ENCODE measurements around the gene MDFIC. TPM values are rescaled to one million over a fixed set of nuclear protein-coding genes. Genes with fewer than 3 reads are reported as not detected.

The MDFIC gene
- total and polyA plus RNA-seq, 2 donors from 2014 or later = 9.8 to 32.9 TPM

DNA sequence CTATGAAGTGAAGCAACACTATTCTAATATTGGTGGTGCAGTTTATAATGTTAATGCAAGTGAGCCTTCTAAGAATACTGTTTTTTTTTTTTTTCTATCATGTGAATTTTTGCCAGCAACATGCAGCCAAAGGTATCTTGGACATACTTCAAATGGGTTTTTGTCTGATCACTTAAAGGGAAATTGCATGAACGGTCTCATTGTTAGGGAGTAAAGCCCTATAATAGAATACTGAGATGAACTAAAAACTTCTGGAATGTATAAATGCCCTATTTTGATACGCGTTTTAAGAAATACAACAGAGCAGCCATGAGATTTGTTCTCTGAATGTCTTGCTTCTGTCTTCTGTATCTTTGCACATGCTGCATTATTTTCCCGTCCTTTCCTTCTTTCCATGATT, 10.5 kb upstream of the MDFIC start:
- no peak for DNase-seq
- H3K27ac ChIP-seq (ENCODE audit: low read depth in 2 of 2, low read length in 2 of 2) = no peak overlapping the region
- H3K4me1 ChIP-seq (ENCODE audit: control insufficient read depth in 2 of 3, insufficient read depth in 2 of 3, low read depth in 1 of 3, low read length in 3 of 3) = no peaks in the 10 kb centered on the region
- no peak for FAIRE-seq
- TF ChIP-seq, protein P1, sequence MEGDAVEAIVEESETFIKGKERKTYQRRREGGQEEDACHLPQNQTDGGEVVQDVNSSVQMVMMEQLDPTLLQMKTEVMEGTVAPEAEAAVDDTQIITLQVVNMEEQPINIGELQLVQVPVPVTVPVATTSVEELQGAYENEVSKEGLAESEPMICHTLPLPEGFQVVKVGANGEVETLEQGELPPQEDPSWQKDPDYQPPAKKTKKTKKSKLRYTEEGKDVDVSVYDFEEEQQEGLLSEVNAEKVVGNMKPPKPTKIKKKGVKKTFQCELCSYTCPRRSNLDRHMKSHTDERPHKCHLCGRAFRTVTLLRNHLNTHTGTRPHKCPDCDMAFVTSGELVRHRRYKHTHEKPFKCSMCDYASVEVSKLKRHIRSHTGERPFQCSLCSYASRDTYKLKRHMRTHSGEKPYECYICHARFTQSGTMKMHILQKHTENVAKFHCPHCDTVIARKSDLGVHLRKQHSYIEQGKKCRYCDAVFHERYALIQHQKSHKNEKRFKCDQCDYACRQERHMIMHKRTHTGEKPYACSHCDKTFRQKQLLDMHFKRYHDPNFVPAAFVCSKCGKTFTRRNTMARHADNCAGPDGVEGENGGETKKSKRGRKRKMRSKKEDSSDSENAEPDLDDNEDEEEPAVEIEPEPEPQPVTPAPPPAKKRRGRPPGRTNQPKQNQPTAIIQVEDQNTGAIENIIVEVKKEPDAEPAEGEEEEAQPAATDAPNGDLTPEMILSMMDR (IDR thresholded peaks at IDR 0.05; ENCODE audit: borderline replicate concordance, extremely low read depth, insufficient read depth) = no peak
- intact Hi-C loops (cut with DNase I) = no loop called here
- no peaks in the 10 kb centered on the region for H3K9me3 ChIP-seq (ENCODE audit: control insufficient read depth in 2 of 3, insufficient read depth in 1 of 3, low read length in 3 of 3)
- no peak overlapping the region for H3K9ac ChIP-seq (ENCODE audit: low read length in 3 of 3)
- H3K4me3 ChIP-seq (ENCODE audit: low read length in 3 of 3) = no peak overlapping the region
- no peaks in the 10 kb centered on the region for H3K36me3 ChIP-seq (ENCODE audit: control insufficient read depth in 2 of 3, insufficient read depth in 3 of 3, low read length in 3 of 3)
- H3K27me3 ChIP-seq (ENCODE audit: control insufficient read depth, insufficient read depth, low read length) = no peaks in the 10 kb centered on the region

DNA sequence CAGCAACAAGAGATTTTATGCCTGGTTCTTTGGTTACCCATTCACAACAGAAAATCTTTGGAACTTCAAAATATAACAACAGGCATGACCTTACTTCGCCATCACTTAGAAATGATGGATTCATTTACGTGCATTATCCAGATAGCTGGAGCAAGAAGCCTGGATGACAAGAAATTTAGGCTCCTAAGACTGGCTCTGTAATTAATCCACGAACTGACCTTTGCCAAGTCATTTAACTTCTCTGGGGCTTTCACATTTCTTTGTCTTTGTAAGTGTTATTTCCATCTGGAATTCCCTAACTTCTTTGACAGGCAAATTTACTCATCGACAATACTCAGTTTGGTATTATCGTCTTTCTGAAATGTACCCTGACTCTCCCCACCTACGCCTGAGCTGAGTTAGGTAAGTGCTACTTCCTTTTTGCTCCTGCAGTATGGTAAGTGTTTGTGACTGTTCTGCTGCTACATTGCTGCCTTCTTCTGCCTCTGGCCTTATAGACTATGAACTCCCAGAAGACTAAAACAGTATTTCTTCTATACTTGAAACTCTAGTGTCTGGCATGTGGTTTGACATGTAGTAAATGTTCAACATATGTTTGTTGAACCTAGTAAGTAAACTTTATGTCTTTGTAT, 5.5 kb upstream of the MDFIC start:
- no peaks in the 10 kb centered on the region for H3K36me3 ChIP-seq (ENCODE audit: control insufficient read depth in 2 of 3, insufficient read depth in 3 of 3, low read length in 3 of 3)
- no peak overlapping the region for H3K27ac ChIP-seq (ENCODE audit: low read depth in 2 of 2, low read length in 2 of 2)
- no peaks in the 10 kb centered on the region for H3K27me3 ChIP-seq (ENCODE audit: control insufficient read depth, insufficient read depth, low read length)
- H3K4me1 ChIP-seq (ENCODE audit: control insufficient read depth in 2 of 3, insufficient read depth in 2 of 3, low read depth in 1 of 3, low read length in 3 of 3) = no peaks in the 10 kb centered on the region
- no peak overlapping the region for H3K4me3 ChIP-seq (ENCODE audit: low read length in 3 of 3)
- no peak for FAIRE-seq
- H3K9ac ChIP-seq (ENCODE audit: low read length in 3 of 3) = no peak overlapping the region
- DNase-seq = no peak
- no peaks in the 10 kb centered on the region for H3K9me3 ChIP-seq (ENCODE audit: control insufficient read depth in 2 of 3, insufficient read depth in 1 of 3, low read length in 3 of 3)
- TF ChIP-seq, protein P1 (IDR thresholded peaks at IDR 0.05; ENCODE audit: borderline replicate concordance, extremely low read depth, insufficient read depth) = no peak
- intact Hi-C loops (cut with DNase I) = no loop called here

- H3K4me1 ChIP-seq (ENCODE audit: control insufficient read depth in 2 of 3, insufficient read depth in 2 of 3, low read depth in 1 of 3, low read length in 3 of 3) = no peaks in the 10 kb centered on the region
- H3K9me3 ChIP-seq (ENCODE audit: control insufficient read depth in 2 of 3, insufficient read depth in 1 of 3, low read length in 3 of 3) = no peaks in the 10 kb centered on the region
- no peak for DNase-seq
- TF ChIP-seq, protein P1 (IDR thresholded peaks at IDR 0.05; ENCODE audit: borderline replicate concordance, extremely low read depth, insufficient read depth) = no peak
- no peak overlapping the region for H3K27ac ChIP-seq (ENCODE audit: low read depth in 2 of 2, low read length in 2 of 2)
- H3K36me3 ChIP-seq (ENCODE audit: control insufficient read depth in 2 of 3, insufficient read depth in 3 of 3, low read length in 3 of 3) = no peaks in the 10 kb centered on the region
- no peaks in the 10 kb centered on the region for H3K27me3 ChIP-seq (ENCODE audit: control insufficient read depth, insufficient read depth, low read length)
- intact Hi-C loops (cut with DNase I) = no loop called here
- no peak overlapping the region for H3K4me3 ChIP-seq (ENCODE audit: low read length in 3 of 3)
- H3K9ac ChIP-seq (ENCODE audit: low read length in 3 of 3) = no peak overlapping the region
- FAIRE-seq = no peak
Measured at GRCh38 chr7:114917211-114917839, 4.6 kb upstream of the MDFIC start.
